Activated T-helper 1 cell treated with anti-CD3 and anti-CD28 coated beads, Interleukin-12 subunit alpha, Interleukin-12 subunit beta, Interleukin-2, Interleukin-4 antibody, amounts not matched to agents 30 ng/mL and 10 ng/mL and 1 ng/mL, durations not matched to agents 14 hours and 24 hours and 36 hours (primary cell): Measurements from ENCODE around the gene KRT26. TPM values are rescaled to one million over a fixed set of nuclear protein-coding genes. Genes with fewer than 3 reads are reported as not detected.
"Not testable (repeated sequence)": the region's sequence is repeated elsewhere in the genome, so short reads cannot be mapped to it uniquely, and the experiment has no call there.

Experiments
- DNase-seq: peaks from one replicate; pipeline ENCODE4 v3.0.0; 2021; ENCODE audit warnings: low spot score
- H3K27ac Mint-ChIP-seq: one replicate; pipeline ENCODE4 v1.8.0; 2021; ENCODE audit warnings: mild to moderate bottlenecking, mixed read lengths
- H3K27me3 Mint-ChIP-seq: one replicate; pipeline ENCODE4 v1.8.0; 2022; ENCODE audit warnings: mild to moderate bottlenecking, moderate library complexity, mixed read lengths; ENCODE audit not compliant: insufficient read depth
- H3K36me3 Mint-ChIP-seq: one replicate; pipeline ENCODE4 v1.8.0; 2021; ENCODE audit warnings: low read depth, mixed read lengths
- H3K4me1 Mint-ChIP-seq: one replicate; pipeline ENCODE4 v1.8.0; 2021; ENCODE audit warnings: low read depth, mixed read lengths
- H3K4me3 Mint-ChIP-seq: one replicate; pipeline ENCODE4 v1.8.0; 2021; ENCODE audit warnings: mild to moderate bottlenecking, moderate library complexity, mixed read lengths
- H3K9me3 Mint-ChIP-seq: one replicate; pipeline ENCODE4 v1.8.0; 2021; ENCODE audit warnings: mixed read lengths
- intact Hi-C: fragments of 100-400 bp; cut with micrococcal nuclease; formaldehyde crosslinking; loops from one replicate; pipeline ENCODE4 v1.15.1; 2024
- total RNA-seq: library from RNA; stranded (reverse); gene quantifications from 2 replicates; pipeline ENCODE4 v1.2.3, GENCODE V29; 2022

Gene KRT26
- total RNA-seq, 1 donor from 2014 or later = not detected

- H3K4me3 Mint-ChIP-seq, intact Hi-C loops, DNase-seq, H3K4me1 Mint-ChIP-seq, H3K36me3 Mint-ChIP-seq, H3K27ac Mint-ChIP-seq, H3K9me3 Mint-ChIP-seq: not testable (repeated sequence)
- peaks cover 22% of the 10 kb centered on the region for H3K27me3 Mint-ChIP-seq
Observed at GRCh38 chr17:40748666-40749065, 23.3 kb downstream of the KRT26 start.

- no peaks in the 10 kb centered on the region for H3K4me1 Mint-ChIP-seq
- no peak overlapping the region for H3K27ac Mint-ChIP-seq
- H3K9me3 Mint-ChIP-seq = peaks cover 4% of the 10 kb centered on the region
- no peaks in the 10 kb centered on the region for H3K36me3 Mint-ChIP-seq
- no peak overlapping the region for H3K4me3 Mint-ChIP-seq
- intact Hi-C loops = no loop called here
- DNase-seq = no peak
- H3K27me3 Mint-ChIP-seq = peaks cover 27% of the 10 kb centered on the region
Observed at GRCh38 chr17:40738553-40738952, 33.4 kb downstream of the KRT26 start.

- H3K4me3 Mint-ChIP-seq = no peak overlapping the region
- no peaks in the 10 kb centered on the region for H3K4me1 Mint-ChIP-seq
- no peak overlapping the region for H3K27ac Mint-ChIP-seq
- H3K9me3 Mint-ChIP-seq = no peaks in the 10 kb centered on the region
- intact Hi-C loops = no loop called here
- DNase-seq = no peak
- peaks cover 27% of the 10 kb centered on the region for H3K27me3 Mint-ChIP-seq
- H3K36me3 Mint-ChIP-seq = no peaks in the 10 kb centered on the region
Observed at GRCh38 chr17:40735016-40735415, 37.0 kb downstream of the KRT26 start.

GRCh38 chr17:40734018-40734417 lies 38.0 kb downstream of the KRT26 start:
- Mint-ChIP-seq H3K9me3 (no peaks in the 10 kb centered on the region), H3K36me3 (no peaks in the 10 kb centered on the region), H3K27ac (no peak overlapping the region), H3K4me1 (no peaks in the 10 kb centered on the region), H3K27me3 (peaks cover 27% of the 10 kb centered on the region), H3K4me3 (no peak overlapping the region)
- intact Hi-C loops = no loop called here
- DNase-seq = no peak

GRCh38 chr17:40730970-40731369 lies 41.0 kb downstream of the KRT26 start:
- Mint-ChIP-seq H3K27me3 (peaks cover 25% of the 10 kb centered on the region), H3K4me3 (no peak overlapping the region), H3K27ac (no peak overlapping the region), H3K4me1 (no peaks in the 10 kb centered on the region), H3K36me3 (no peaks in the 10 kb centered on the region), H3K9me3 (no peaks in the 10 kb centered on the region)
- DNase-seq = no peak
- intact Hi-C loops = no loop called here

GRCh38 chr17:40727447-40728231 lies 44.4 kb downstream of the KRT26 start:
- Mint-ChIP-seq H3K4me3 (no peak overlapping the region), H3K27me3 (peaks cover 24% of the 10 kb centered on the region), H3K9me3 (no peaks in the 10 kb centered on the region), H3K27ac (no peak overlapping the region), H3K4me1 (no peaks in the 10 kb centered on the region), H3K36me3 (no peaks in the 10 kb centered on the region)
- intact Hi-C loops = loop anchor here (1.0 kb wide), 1 partner anchor 107 kb away; no protein-coding TSS in a partner anchor
- DNase-seq = no peak

- Mint-ChIP-seq H3K4me3 (no peak overlapping the region), H3K27ac (no peak overlapping the region), H3K36me3 (no peaks in the 10 kb centered on the region), H3K4me1 (no peaks in the 10 kb centered on the region), H3K9me3 (no peaks in the 10 kb centered on the region), H3K27me3 (peaks cover 28% of the 10 kb centered on the region)
- no peak for DNase-seq
- intact Hi-C loops = loop anchor here (1.0 kb wide), 1 partner anchor 107 kb away; no protein-coding TSS in a partner anchor
Observed at GRCh38 chr17:40726919-40727318, 45.1 kb downstream of the KRT26 start.

GRCh38 chr17:40724656-40725055 lies 47.3 kb downstream of the KRT26 start:
- Mint-ChIP-seq H3K27ac (no peak overlapping the region), H3K36me3 (no peaks in the 10 kb centered on the region), H3K27me3 (peaks cover 31% of the 10 kb centered on the region), H3K9me3 (no peaks in the 10 kb centered on the region), H3K4me1 (no peaks in the 10 kb centered on the region), H3K4me3 (no peak overlapping the region)
- no peak for DNase-seq
- intact Hi-C loops = no loop called here

- H3K27me3 Mint-ChIP-seq = peaks cover 35% of the 10 kb centered on the region
- intact Hi-C loops = no loop called here
- H3K9me3 Mint-ChIP-seq = no peaks in the 10 kb centered on the region
Observed at GRCh38 chr17:40722241-40722640, 49.8 kb downstream of the KRT26 start.

GRCh38 chr17:40720899-40721298 lies 51.1 kb downstream of the KRT26 start:
- no peak for DNase-seq
- Mint-ChIP-seq H3K36me3 (no peaks in the 10 kb centered on the region), H3K27ac (no peak overlapping the region), H3K27me3 (peaks cover 30% of the 10 kb centered on the region), H3K4me1 (no peaks in the 10 kb centered on the region), H3K4me3 (no peak overlapping the region), H3K9me3 (no peaks in the 10 kb centered on the region)
- intact Hi-C loops = no loop called here

More at GRCh38 chr17:40722241-40722640, 49.8 kb downstream of the KRT26 start:
- H3K4me1 Mint-ChIP-seq = no peaks in the 10 kb centered on the region
- no peak overlapping the region for H3K27ac Mint-ChIP-seq
- no peak for DNase-seq
- no peaks in the 10 kb centered on the region for H3K36me3 Mint-ChIP-seq
- no peak overlapping the region for H3K4me3 Mint-ChIP-seq

- intact Hi-C loops = no loop called here
- Mint-ChIP-seq H3K4me3 (no peak overlapping the region), H3K27ac (no peak overlapping the region)
Observed at GRCh38 chr17:40718930-40719329, 53.1 kb downstream of the KRT26 start.

GRCh38 chr17:40717776-40718175 lies 54.2 kb downstream of the KRT26 start:
- Mint-ChIP-seq H3K9me3 (no peaks in the 10 kb centered on the region), H3K36me3 (no peaks in the 10 kb centered on the region), H3K27me3 (peaks cover 32% of the 10 kb centered on the region), H3K27ac (no peak overlapping the region), H3K4me3 (no peak overlapping the region), H3K4me1 (no peaks in the 10 kb centered on the region)
- DNase-seq = no peak
- intact Hi-C loops = no loop called here

More at GRCh38 chr17:40718930-40719329, 53.1 kb downstream of the KRT26 start:
- H3K9me3 Mint-ChIP-seq = no peaks in the 10 kb centered on the region
- DNase-seq = no peak
- no peaks in the 10 kb centered on the region for H3K36me3 Mint-ChIP-seq
- H3K4me1 Mint-ChIP-seq = no peaks in the 10 kb centered on the region
- peaks cover 35% of the 10 kb centered on the region for H3K27me3 Mint-ChIP-seq
